NB4 (cell line): ENCODE data around the gene EDEM1.

Experiments used
- DNase-seq: peaks from one replicate; pipeline ENCODE4 v3.0.0; 2010; ENCODE audit warnings: low read depth
- H3K4me3 ChIP-seq: one replicate; pipeline ENCODE4 v1.5.1; 2011; ENCODE audit warnings: mild to moderate bottlenecking, low read depth, low read length, moderate library complexity
- CTCF ChIP-seq: IDR thresholded peaks from one replicate; pipeline ENCODE4 v1.5.1; 2012; ENCODE audit warnings: low read depth, low read length
- MAX ChIP-seq: IDR thresholded peaks from 2 replicates; pipeline ENCODE4 v1.6.1; 2011; ENCODE audit warnings: low read depth, low read length
- MYC ChIP-seq: IDR thresholded peaks from 2 replicates; pipeline ENCODE4 v1.6.1; 2011; ENCODE audit warnings: low read depth, low read length
- POLR2A ChIP-seq: IDR thresholded peaks from 2 replicates; pipeline ENCODE4 v1.6.1; 2011; ENCODE audit warnings: mild to moderate bottlenecking; ENCODE audit not compliant: insufficient read length; ENCODE audit errors: extremely low read depth

The EDEM1 gene

GRCh38 chr3:5198986-5199731 lies 11.7 kb downstream of the EDEM1 start:
- peak; percentile 30 for DNase-seq
- TF ChIP-seq POLR2A (no peak), MYC (no peak), CTCF (no peak)

GRCh38 chr3:5201536-5201935 lies 14.0 kb downstream of the EDEM1 start:
- DNase-seq = no peak
- H3K4me3 ChIP-seq = no peak overlapping the region
- no peak for TF ChIP-seq MYC
- no peak for TF ChIP-seq CTCF
- TF ChIP-seq MAX = no peak
- no peak for TF ChIP-seq POLR2A

More at GRCh38 chr3:5198986-5199731, 11.7 kb downstream of the EDEM1 start:
- no peak overlapping the region for H3K4me3 ChIP-seq

GRCh38 chr3:5202222-5202621 lies 14.7 kb downstream of the EDEM1 start:
- DNase-seq = peak; percentile 50
- TF ChIP-seq CTCF (no peak), MYC (no peak), POLR2A (no peak), MAX (no peak)
- H3K4me3 ChIP-seq = no peak overlapping the region

- no peak for TF ChIP-seq MYC
- TF ChIP-seq POLR2A = no peak
- no peak for TF ChIP-seq MAX
- TF ChIP-seq CTCF = no peak
- H3K4me3 ChIP-seq = no peak overlapping the region
- no peak for DNase-seq
These were observed 17.8 kb downstream of the EDEM1 start for GRCh38 chr3:5205165-5205941.

GRCh38 chr3:5210926-5211325 lies 23.4 kb downstream of the EDEM1 start:
- TF ChIP-seq POLR2A (no peak), MAX (no peak), CTCF (no peak), MYC (no peak)
- DNase-seq = no peak
- H3K4me3 ChIP-seq = no peak overlapping the region
